ENCODE data around the gene CNR2. TPM values are rescaled to one million over a fixed set of nuclear protein-coding genes. Genes with fewer than 3 reads are reported as not detected.

The CNR2 gene
- total RNA-seq, 1 experiment from 2014 or later = not detected

GRCh38 chr1:23862640-23863039 lies 50.5 kb downstream of the CNR2 start:
- WGBS (ENCODE audit: extremely low coverage, insufficient read length, low lambda C conversion rate) = no CpG with 5 or more reads among the region's 3 CpGs
- Histone ChIP-seq H3K27me3 (ENCODE audit: insufficient read depth, low read length) (peaks cover 3% of the 10 kb centered on the region; the same call in 1 of the 2 replicates), H3K18ac (ENCODE audit: insufficient read length, low read depth, low read length) (no peak overlapping the region), H3K23me2 (ENCODE audit: insufficient read length, low read depth, low read length, poor library complexity, severe bottlenecking) (peaks cover 2% of the 10 kb centered on the region), H2BK12ac (ENCODE audit: insufficient read length, low read depth, low read length) (no peak overlapping the region), H4K20me1 (ENCODE audit: control insufficient read depth, insufficient read depth, insufficient read length) (no peaks in the 10 kb centered on the region), H2BK120ac (ENCODE audit: low read depth, low read length, poor library complexity, severe bottlenecking) (no peak overlapping the region), H3K4me2 (ENCODE audit: insufficient read depth, insufficient read length, low read length) (no peak overlapping the region), H2BK5ac (ENCODE audit: insufficient read length, low read length) (no peak overlapping the region), H3K9ac (ENCODE audit: extremely low read depth, insufficient read length, low read length) (no peak overlapping the region), H2AFZ (ENCODE audit: low read length) (no peak overlapping the region), H3K4me1 (ENCODE audit: insufficient read depth, low read length) (no peaks in the 10 kb centered on the region), H2BK15ac (ENCODE audit: low read depth, low read length) (no peak overlapping the region), H3K23ac (ENCODE audit: insufficient read length, low read depth, low read length) (no peak overlapping the region), H3K56ac (ENCODE audit: insufficient read length, low read depth, low read length) (no peak overlapping the region), H4K91ac (ENCODE audit: insufficient read length, low read depth, low read length) (no peak overlapping the region), H3K79me1 (ENCODE audit: insufficient read depth, low read depth, low read length, poor library complexity, severe bottlenecking) (no peaks in the 10 kb centered on the region), H3K79me2 (ENCODE audit: insufficient read depth, low read length) (no peaks in the 10 kb centered on the region), H2AK5ac (ENCODE audit: insufficient read length, low read length) (no peak overlapping the region), H4K8ac (replicated peaks; ENCODE audit: insufficient read length, low read depth, low read length) (no peak overlapping the region), H3K14ac (ENCODE audit: insufficient read depth, low read length) (no peak overlapping the region), H2BK20ac (ENCODE audit: low read depth, low read length, poor library complexity, severe bottlenecking) (no peak overlapping the region), H4K5ac (ENCODE audit: insufficient read length, low read depth, low read length) (no peak overlapping the region), H3K9me3 (ENCODE audit: control insufficient read depth, low read depth, low read length) (no peaks in the 10 kb centered on the region), H3T11ph (ENCODE audit: low read length) (no peak overlapping the region), H3K4ac (ENCODE audit: low read depth, low read length) (no peak overlapping the region), H3K27ac (ENCODE audit: insufficient read length, low read depth, low read length) (no peak overlapping the region)
- Mint-ChIP-seq H3K9me3 (no peaks in the 10 kb centered on the region), H3K27ac (no peak overlapping the region), H3K4me1 (peaks cover 5 to 6% of the 10 kb centered on the region in 2 experiments), H3K36me3 (ENCODE audit: insufficient read depth in 1 of 3, low read depth in 3 of 3) (peaks cover 2 to 11% (median 9%) of the 10 kb centered on the region in 3 experiments; a peak in 6 of 7 replicates), H3K4me3 (no peak overlapping the region), H3K27me3 (ENCODE audit: low read depth) (peaks cover 12% of the 10 kb centered on the region)
- TF ChIP-seq, protein P1, sequence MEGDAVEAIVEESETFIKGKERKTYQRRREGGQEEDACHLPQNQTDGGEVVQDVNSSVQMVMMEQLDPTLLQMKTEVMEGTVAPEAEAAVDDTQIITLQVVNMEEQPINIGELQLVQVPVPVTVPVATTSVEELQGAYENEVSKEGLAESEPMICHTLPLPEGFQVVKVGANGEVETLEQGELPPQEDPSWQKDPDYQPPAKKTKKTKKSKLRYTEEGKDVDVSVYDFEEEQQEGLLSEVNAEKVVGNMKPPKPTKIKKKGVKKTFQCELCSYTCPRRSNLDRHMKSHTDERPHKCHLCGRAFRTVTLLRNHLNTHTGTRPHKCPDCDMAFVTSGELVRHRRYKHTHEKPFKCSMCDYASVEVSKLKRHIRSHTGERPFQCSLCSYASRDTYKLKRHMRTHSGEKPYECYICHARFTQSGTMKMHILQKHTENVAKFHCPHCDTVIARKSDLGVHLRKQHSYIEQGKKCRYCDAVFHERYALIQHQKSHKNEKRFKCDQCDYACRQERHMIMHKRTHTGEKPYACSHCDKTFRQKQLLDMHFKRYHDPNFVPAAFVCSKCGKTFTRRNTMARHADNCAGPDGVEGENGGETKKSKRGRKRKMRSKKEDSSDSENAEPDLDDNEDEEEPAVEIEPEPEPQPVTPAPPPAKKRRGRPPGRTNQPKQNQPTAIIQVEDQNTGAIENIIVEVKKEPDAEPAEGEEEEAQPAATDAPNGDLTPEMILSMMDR (conservative IDR thresholded peaks at IDR 0.05) = no peak
- DNase-seq = no peak
